Hepatocyte (in vitro differentiated cells): ENCODE data around the gene ZMIZ1. TPM values are rescaled to one million over a fixed set of nuclear protein-coding genes. Genes with fewer than 3 reads are reported as not detected.

Experiments used
- DNase-seq: peaks from one replicate; pipeline ENCODE4 v3.0.0-alpha.2; 2016; ENCODE audit warnings: low spot score
- H2AFZ ChIP-seq: fragments of 200-600 bp; sonication (generic); 2 replicates; pipeline ENCODE4 v1.6.0; 2016; ENCODE audit warnings: antibody characterized with exemption, mild to moderate bottlenecking
- H3K27ac ChIP-seq: fragments of 200-600 bp; sonication (generic); 2 replicates; pipeline ENCODE4 v1.5.1; 2016; ENCODE audit warnings: mild to moderate bottlenecking
- H3K27me3 ChIP-seq: fragments of 200-600 bp; sonication (generic); 2 replicates; pipeline ENCODE4 v1.6.1; 2016
- H3K36me3 ChIP-seq: fragments of 200-600 bp; sonication (generic); replicated peaks from 2 replicates; pipeline ENCODE4 v1.5.1; 2016; ENCODE audit warnings: low read depth; ENCODE audit not compliant: insufficient read depth
- H3K4me1 ChIP-seq: fragments of 200-600 bp; sonication (generic); 2 replicates; pipeline ENCODE4 v1.5.1; 2016; ENCODE audit warnings: mild to moderate bottlenecking, moderate library complexity; ENCODE audit not compliant: insufficient read depth
- H3K4me2 ChIP-seq: fragments of 200-600 bp; sonication (generic); 2 replicates; pipeline ENCODE4 v1.6.0; 2016
- H3K4me3 ChIP-seq: fragments of 200-600 bp; sonication (generic); 2 replicates; pipeline ENCODE4 v1.5.1; 2016; ENCODE audit warnings: mild to moderate bottlenecking
- H3K79me2 ChIP-seq: fragments of 200-600 bp; sonication (generic); 2 replicates; pipeline ENCODE4 v1.6.0; 2017; ENCODE audit warnings: mild to moderate bottlenecking
- H3K9me2 ChIP-seq: fragments of 200-600 bp; sonication (generic); replicated peaks from 2 replicates; pipeline ENCODE4 v1.6.0; 2017; ENCODE audit warnings: mild to moderate bottlenecking; ENCODE audit not compliant: insufficient read depth
- H3K9me3 ChIP-seq: fragments of 200-600 bp; sonication (generic); 2 replicates; pipeline ENCODE4 v1.5.1; 2016; ENCODE audit warnings: low read depth, mild to moderate bottlenecking
- H4K20me1 ChIP-seq: fragments of 200-600 bp; sonication (generic); 2 replicates; pipeline ENCODE4 v1.6.0; 2016; ENCODE audit warnings: mild to moderate bottlenecking; ENCODE audit not compliant: insufficient read depth, poor library complexity, severe bottlenecking
- CTCF ChIP-seq: fragments of 200-600 bp; sonication (generic); IDR thresholded peaks from 2 replicates; pipeline ENCODE4 v1.5.1; 2016; ENCODE audit warnings: antibody characterized with exemption, mild to moderate bottlenecking; ENCODE audit not compliant: poor library complexity
- EZH2 ChIP-seq: fragments of 200-600 bp; sonication (generic); IDR thresholded peaks from 2 replicates; pipeline ENCODE4 v1.6.1; 2016; ENCODE audit warnings: antibody characterized with exemption, mild to moderate bottlenecking, borderline replicate concordance
- EZH2phosphoT487 ChIP-seq: fragments of 200-600 bp; sonication (generic); IDR thresholded peaks from one replicate; pipeline ENCODE4 v1.6.1; 2018; ENCODE audit warnings: antibody characterized with exemption, mild to moderate bottlenecking, low read depth, moderate library complexity; ENCODE audit not compliant: unreplicated experiment, severe bottlenecking
- WGBS: methylation state at CpG from one replicate; pipeline ENCODE4 v1.1.6; 2016; ENCODE audit warnings: low lambda C conversion rate; ENCODE audit errors: missing lambda C conversion rate; 5-methylcytosine and 5-hydroxymethylcytosine counted together
- polyA plus RNA-seq: library from polyadenylated mRNA; unstranded; fragments of >200 nt; fragmentation: Nextera tagmentation; extraction: Ambion mirVana; gene quantifications from 2 replicates; pipeline ENCODE4 v1.2.1, GENCODE V29; 2016
- total RNA-seq: library from RNA; depleted of rRNA; stranded (reverse); fragments of >200 nt; gene quantifications from 2 replicates; pipeline ENCODE4 v1.2.3, GENCODE V29; 2014

Gene ZMIZ1
- total and polyA plus RNA-seq, 2 experiments from 2014 or later: 30.9 to 32.4 TPM

GRCh38 chr10:79260811-79261740 lies 192.3 kb downstream of the ZMIZ1 start:
- H4K20me1 ChIP-seq: peaks cover 85% of the 10 kb centered on the region
- 47% methylated on average over 24 of the region's 24 CpGs for WGBS
- DNase-seq: peak; percentile 74
- no peak overlapping the region for H3K4me3 ChIP-seq
- peaks cover 15% of the 10 kb centered on the region for H3K4me1 ChIP-seq
- H3K9me2 ChIP-seq: no peaks in the 10 kb centered on the region
- H2AFZ ChIP-seq: no peak overlapping the region
- H3K79me2 ChIP-seq: peaks cover 61% of the 10 kb centered on the region
- H3K36me3 ChIP-seq: no peaks in the 10 kb centered on the region
- no peak for TF ChIP-seq EZH2phosphoT487
- no peak for TF ChIP-seq CTCF
- no peak for TF ChIP-seq EZH2
- H3K27ac ChIP-seq: peak overlapping the region; percentile 34
- peak overlapping the region; percentile 30 for H3K4me2 ChIP-seq
- no peaks in the 10 kb centered on the region for H3K27me3 ChIP-seq
- H3K9me3 ChIP-seq: no peaks in the 10 kb centered on the region

- Histone ChIP-seq H4K20me1 (peaks cover 84% of the 10 kb centered on the region), H2AFZ (no peak overlapping the region), H3K79me2 (peaks cover 66% of the 10 kb centered on the region), H3K4me2 (no peak overlapping the region), H3K27me3 (no peaks in the 10 kb centered on the region), H3K36me3 (no peaks in the 10 kb centered on the region), H3K4me1 (peaks cover 24% of the 10 kb centered on the region), H3K9me2 (no peaks in the 10 kb centered on the region), H3K27ac (no peak overlapping the region), H3K9me3 (no peaks in the 10 kb centered on the region), H3K4me3 (no peak overlapping the region)
- 96% methylated on average over 3 of the region's 3 CpGs for WGBS
- TF ChIP-seq EZH2phosphoT487 (no peak), CTCF (no peak), EZH2 (no peak)
- no peak for DNase-seq
These were observed 193.4 kb downstream of the ZMIZ1 start for GRCh38 chr10:79262131-79262530.

GRCh38 chr10:79262959-79263746 lies 194.4 kb downstream of the ZMIZ1 start:
- WGBS: 95% methylated on average over 18 of the region's 18 CpGs

More at GRCh38 chr10:79262959-79263746, 194.4 kb downstream of the ZMIZ1 start:
- no peak overlapping the region for H3K4me2 ChIP-seq
- H3K4me1 ChIP-seq: peaks cover 26% of the 10 kb centered on the region
- no peak overlapping the region for H3K27ac ChIP-seq
- no peak for DNase-seq
- H4K20me1 ChIP-seq: peaks cover 84% of the 10 kb centered on the region
- H2AFZ ChIP-seq: no peak overlapping the region
- H3K4me3 ChIP-seq: no peak overlapping the region
- peaks cover 74% of the 10 kb centered on the region for H3K79me2 ChIP-seq
- H3K36me3 ChIP-seq: no peaks in the 10 kb centered on the region
- H3K9me2 ChIP-seq: no peaks in the 10 kb centered on the region
- H3K9me3 ChIP-seq: no peaks in the 10 kb centered on the region
- TF ChIP-seq CTCF (no peak), EZH2 (no peak), EZH2phosphoT487 (no peak)
- H3K27me3 ChIP-seq: no peaks in the 10 kb centered on the region
